IMR-90 (cell line): Measurements from ENCODE around the gene SLC34A2. TPM values are rescaled to one million over a fixed set of nuclear protein-coding genes. Genes with fewer than 3 reads are reported as not detected.

Experiments
- ATAC-seq: fragments of 200-7000 bp; cut with Tn5 transposase; 2 replicates; pipeline ENCODE4 v1.9.1; 2020; ENCODE audit warnings: low read depth, mild to moderate bottlenecking, moderate library complexity
- BruUV-seq: library from RNA; stranded (reverse); fragments of 400-500 nt; replicated peaks from 2 replicates; lab custom pipeline; 2021; lab: Mats Ljungman, UMichigan
- CTCF ChIA-PET: fragments of 300-600 bp; formaldehyde crosslinking; extraction: SDS; loops from one replicate; lab custom pipeline; 2021; ENCODE audit warnings: antibody characterized with exemption; lab: Yijun Ruan, JAX
- POLR2A ChIA-PET: fragments of 300-600 bp; sonication (Branson Sonifier 250); formaldehyde crosslinking; loops from one replicate; lab custom pipeline; 2022; ENCODE audit warnings: antibody characterized with exemption; ENCODE audit not compliant: unreplicated experiment; lab: Charles Lee
- DNase-seq: peaks from one replicate; pipeline ENCODE4 v3.0.0; 2013
- H2AFZ ChIP-seq: replicated peaks from 2 replicates; pipeline ENCODE3; 2013; ENCODE audit warnings: low read length, mild to moderate bottlenecking; ENCODE audit not compliant: poor library complexity
- H2AK5ac ChIP-seq: 2 replicates; pipeline ENCODE4 v1.6.1; 2013; ENCODE audit warnings: low read depth, low read length, inconsistent platforms
- H2AK9ac ChIP-seq: replicated peaks from 2 replicates; pipeline ENCODE3; 2013; ENCODE audit warnings: mild to moderate bottlenecking, low read depth, low read length, moderate library complexity; ENCODE audit not compliant: poor library complexity
- H2BK120ac ChIP-seq: 2 replicates; pipeline ENCODE4 v1.6.1; 2013; ENCODE audit warnings: low read depth, low read length, inconsistent platforms
- H2BK15ac ChIP-seq: 3 replicates; pipeline ENCODE4 v1.6.1; 2013; ENCODE audit warnings: low read depth, low read length, inconsistent platforms
- H2BK20ac ChIP-seq: 2 replicates; pipeline ENCODE4 v1.6.1; 2013; ENCODE audit warnings: low read depth, mild to moderate bottlenecking, inconsistent platforms, low read length, moderate library complexity
- H2BK5ac ChIP-seq: 2 replicates; pipeline ENCODE4 v1.6.1; 2013; ENCODE audit warnings: mild to moderate bottlenecking, low read depth, low read length, inconsistent platforms; ENCODE audit not compliant: poor library complexity, severe bottlenecking
- H3K14ac ChIP-seq: replicated peaks from 2 replicates; pipeline ENCODE4 v1.6.1; 2013; ENCODE audit warnings: low read depth, low read length, inconsistent platforms
- H3K18ac ChIP-seq: 2 replicates; pipeline ENCODE4 v1.6.1; 2013; ENCODE audit warnings: low read depth, low read length, control low read depth
- H3K23ac ChIP-seq: 2 replicates; pipeline ENCODE4 v1.6.1; 2013; ENCODE audit warnings: low read depth, low read length, inconsistent platforms
- H3K27ac ChIP-seq: 2 replicates; pipeline ENCODE4 v1.5.1; 2013; ENCODE audit warnings: mild to moderate bottlenecking, control low read depth, low read length; ENCODE audit not compliant: insufficient read depth
- H3K27me3 ChIP-seq: 2 replicates; pipeline ENCODE4 v1.6.1; 2013; ENCODE audit warnings: low read length; ENCODE audit not compliant: control insufficient read depth, insufficient read depth
- H3K36me3 ChIP-seq: 2 replicates; pipeline ENCODE4 v1.6.1; 2013; ENCODE audit warnings: low read length, mixed read lengths; ENCODE audit not compliant: control insufficient read depth, insufficient read depth
- H3K4ac ChIP-seq: 2 replicates; pipeline ENCODE4 v1.6.1; 2013; ENCODE audit warnings: low read depth, low read length, inconsistent platforms
- H3K4me1 ChIP-seq: 2 replicates; pipeline ENCODE4 v1.6.1; 2013; ENCODE audit warnings: low read length, mixed read lengths; ENCODE audit not compliant: control insufficient read depth, insufficient read depth
- H3K4me2 ChIP-seq: 2 replicates; pipeline ENCODE4 v1.6.1; 2013; ENCODE audit warnings: low read depth, mild to moderate bottlenecking, control low read depth, low read length, moderate library complexity
- H3K4me3 ChIP-seq: 2 replicates; pipeline ENCODE4 v1.5.1; 2013; ENCODE audit warnings: low read depth, mild to moderate bottlenecking, control low read depth, low read length, moderate library complexity; ENCODE audit not compliant: insufficient read depth
- H3K56ac ChIP-seq: 2 replicates; pipeline ENCODE4 v1.6.1; 2013; ENCODE audit warnings: low read length, inconsistent platforms; ENCODE audit not compliant: insufficient read depth; ENCODE audit errors: extremely low read depth
- H3K79me1 ChIP-seq, 2 experiments: 2 replicates each; pipeline ENCODE4 v1.6.1; 2013; ENCODE audit warnings: low read length in 2 of 2, inconsistent platforms in 1 of 2, low read depth in 1 of 2
- H3K9ac ChIP-seq: 2 replicates; pipeline ENCODE4 v1.6.1; 2013; ENCODE audit warnings: low read depth, low read length, control low read depth
- H3K9me1 ChIP-seq: 2 replicates; pipeline ENCODE4 v1.6.1; 2013; ENCODE audit warnings: low read length, inconsistent platforms; ENCODE audit not compliant: insufficient read depth
- H3K9me3 ChIP-seq: 2 replicates; pipeline ENCODE4 v1.6.1; 2013; ENCODE audit warnings: low read length; ENCODE audit not compliant: control insufficient read depth, insufficient read depth
- H4K20me1 ChIP-seq: 2 replicates; pipeline ENCODE4 v1.6.1; 2013; ENCODE audit warnings: low read length, inconsistent platforms; ENCODE audit not compliant: insufficient read depth
- H4K5ac ChIP-seq: 2 replicates; pipeline ENCODE4 v1.6.1; 2013; ENCODE audit warnings: mild to moderate bottlenecking, low read depth, low read length, control low read depth
- H4K8ac ChIP-seq, 2 experiments: 2 replicates each; pipeline ENCODE4 v1.6.1; 2013; ENCODE audit warnings: low read depth in 2 of 2, low read length in 2 of 2, control low read depth in 1 of 2, inconsistent platforms in 1 of 2
- H4K91ac ChIP-seq: 2 replicates; pipeline ENCODE4 v1.6.1; 2013; ENCODE audit warnings: low read depth, low read length, inconsistent platforms; ENCODE audit not compliant: insufficient read depth
- BHLHE40 ChIP-seq: fragments of 150-350 bp; IDR thresholded peaks from 2 replicates; pipeline ENCODE4 v1.6.1; 2016; ENCODE audit warnings: mild to moderate bottlenecking, low read depth, low read length
- CEBPB ChIP-seq: IDR thresholded peaks from 2 replicates; pipeline ENCODE4 v1.6.1; 2012; ENCODE audit warnings: low read depth, low read length, improper control_type of control experiment
- MXI1 ChIP-seq: IDR thresholded peaks from 2 replicates; pipeline ENCODE4 v1.6.1; 2012; ENCODE audit warnings: low read depth, mild to moderate bottlenecking, low read length, moderate library complexity, borderline replicate concordance
- POLR2A ChIP-seq: IDR thresholded peaks from 2 replicates; pipeline ENCODE4 v1.6.1; 2012; ENCODE audit warnings: mild to moderate bottlenecking, low read depth, low read length
- RFX5 ChIP-seq: IDR thresholded peaks from 2 replicates; pipeline ENCODE4 v1.8.0; 2012; ENCODE audit warnings: low read depth, mild to moderate bottlenecking, low read length, moderate library complexity
- SMC3 ChIP-seq: fragments of 150-350 bp; IDR thresholded peaks from 2 replicates; pipeline ENCODE4 v1.6.1; 2016; ENCODE audit warnings: low read depth, mild to moderate bottlenecking, antibody characterized with exemption, low read length, moderate library complexity
- WGBS, 2 experiments: methylation state at CpG; one replicate each; pipeline versions ENCODE4 v1.1.5 to v1.1.7; 2013; ENCODE audit warnings: missing lambda C conversion rate in 2 of 2; ENCODE audit not compliant: insufficient read length in 1 of 2; ENCODE audit errors: extremely low coverage in 2 of 2; 5-methylcytosine and 5-hydroxymethylcytosine counted together
- dilution Hi-C: fragments of 300-500 bp; cut with HindIII; formaldehyde crosslinking; loops from one replicate; pipeline ENCODE4 v1.14.3; 2018; ENCODE audit warnings: low sequenced_read_pairs; ENCODE audit not compliant: unreplicated experiment
- in situ Hi-C: fragments of 300-500 bp; cut with MboI; formaldehyde crosslinking; loops from 3 replicates; pipeline ENCODE4 v1.14.3; 2019; ENCODE audit warnings: low sequenced_read_pairs, inconsistent platforms, mixed read lengths
- intact Hi-C: fragments of 100-400 bp; cut with micrococcal nuclease; formaldehyde crosslinking; loops from 2 replicates; pipeline ENCODE4 v1.10.0; 2022
- polyA plus RNA-seq, 3 experiments: library from polyadenylated mRNA; depleted of rRNA; stranded (reverse); fragments of >200 nt; gene quantifications; 2 replicates each; pipeline ENCODE4 v1.2.3, GENCODE V29; 2012; ENCODE audit warnings: low replicate concordance in 1 of 3
- total RNA-seq: library from RNA; depleted of rRNA; stranded (reverse); fragments of >200 nt; gene quantifications from 2 replicates; pipeline ENCODE4 v1.2.3, GENCODE V29; 2012

SLC34A2 gene
- total and polyA plus RNA-seq, 2 of the 4 experiments (the other 2 are of a cell fraction), result not detected

- Histone ChIP-seq H3K27me3 (peaks cover 25% of the 10 kb centered on the region), H3K27ac (no peak overlapping the region)
Observed at GRCh38 chr4:25662306-25662705, 6.7 kb downstream of the SLC34A2 start.

More at GRCh38 chr4:25662306-25662705, 6.7 kb downstream of the SLC34A2 start:
- no peak overlapping the region for H3K56ac ChIP-seq
- TF ChIP-seq CEBPB, result no peak
- no peak for TF ChIP-seq POLR2A
- no peak for TF ChIP-seq BHLHE40
- TF ChIP-seq SMC3, result no peak
- no peak for TF ChIP-seq MXI1
- no peak for TF ChIP-seq RFX5
- no peak overlapping the region for H2BK120ac ChIP-seq
- H3K9me1 ChIP-seq, result no peaks in the 10 kb centered on the region
- no peak overlapping the region for H3K9ac ChIP-seq
- H3K79me1 ChIP-seq, result no peaks in the 10 kb centered on the region
- H3K9me3 ChIP-seq, result no peaks in the 10 kb centered on the region
- no peaks in the 10 kb centered on the region for H3K4me1 ChIP-seq
- H3K4me2 ChIP-seq, result no peak overlapping the region
- H4K5ac ChIP-seq, result no peak overlapping the region
- no peak overlapping the region for H2BK5ac ChIP-seq
- in situ Hi-C loops (no loop called here), intact Hi-C loops (no loop called here), dilution Hi-C loops (no loop called here)
- no peak overlapping the region for H2BK15ac ChIP-seq
- no peak for DNase-seq
- no peak overlapping the region for H3K14ac ChIP-seq
- no peak overlapping the region for H2AK9ac ChIP-seq
- H2AK5ac ChIP-seq, result no peak overlapping the region
- ATAC-seq, result no peak
- H3K23ac ChIP-seq, result no peak overlapping the region
- 63% methylated on average over 1 of the region's 10 CpGs; no CpG with 5 or more reads in 1 of the 2 experiments for WGBS, 2 experiments
- BruUV-seq, result no TSS peak
- ChIA-PET POLR2A (no interaction called here), CTCF (no interaction called here)
- no peak overlapping the region for H4K8ac ChIP-seq
- H3K36me3 ChIP-seq, result no peaks in the 10 kb centered on the region
- H4K91ac ChIP-seq, result no peak overlapping the region
- no peak overlapping the region for H2BK20ac ChIP-seq
- no peaks in the 10 kb centered on the region for H4K20me1 ChIP-seq
- H3K4ac ChIP-seq, result no peak overlapping the region
- H2AFZ ChIP-seq, result no peak overlapping the region
- H3K4me3 ChIP-seq, result no peak overlapping the region
- no peak overlapping the region for H3K18ac ChIP-seq
